WERI-Rb-1 (cell line): ENCODE results near the gene XKRX.

Source experiments
- DNase-seq: peaks from one replicate; pipeline ENCODE4 v3.0.0-alpha.2; 2020
- H3K27ac ChIP-seq: fragments of 250-450 bp; sonication (Bioruptor Pico); 2 replicates; pipeline ENCODE4 v1.5.1; 2020; ENCODE audit warnings: mild to moderate bottlenecking, moderate library complexity
- H3K27me3 ChIP-seq: fragments of 250-450 bp; sonication (Bioruptor Pico); 2 replicates; pipeline ENCODE4 v1.5.1; 2021; ENCODE audit warnings: mild to moderate bottlenecking, low read depth, moderate library complexity; ENCODE audit not compliant: insufficient read depth, severe bottlenecking
- H3K36me3 ChIP-seq: fragments of 250-450 bp; sonication (Bioruptor Pico); 2 replicates; pipeline ENCODE4 v1.5.1; 2020; ENCODE audit warnings: mild to moderate bottlenecking, moderate library complexity
- H3K4me3 ChIP-seq: 2 replicates; pipeline ENCODE4 v1.5.1; 2011; ENCODE audit warnings: low read depth, mild to moderate bottlenecking, control low read depth, low read length
- H3K9me3 ChIP-seq: fragments of 250-450 bp; sonication (Bioruptor Pico); 2 replicates; pipeline ENCODE4 v1.5.1; 2021; ENCODE audit warnings: mild to moderate bottlenecking, moderate library complexity; ENCODE audit not compliant: severe bottlenecking
- CTCF ChIP-seq: IDR thresholded peaks from 2 replicates; pipeline ENCODE4 v1.5.1; 2011; ENCODE audit warnings: low read depth, mild to moderate bottlenecking, control low read depth, inconsistent platforms, low read length

The XKRX gene

GRCh38 chrX:100868273-100868672 is 60.4 kb downstream of the XKRX start:
- Histone ChIP-seq H3K9me3 (no peaks in the 10 kb centered on the region), H3K4me3 (no peak overlapping the region), H3K27me3 (peaks cover 12% of the 10 kb centered on the region), H3K27ac (no peak overlapping the region), H3K36me3 (no peaks in the 10 kb centered on the region)
- TF ChIP-seq CTCF, result no peak
- DNase-seq, result no peak

GRCh38 chrX:100864657-100865391 is 63.9 kb downstream of the XKRX start:
- no peak for DNase-seq
- H3K4me3 ChIP-seq, result no peak overlapping the region

More at GRCh38 chrX:100864657-100865391, 63.9 kb downstream of the XKRX start:
- Histone ChIP-seq H3K27me3 (peaks cover 2% of the 10 kb centered on the region), H3K9me3 (no peaks in the 10 kb centered on the region), H3K36me3 (no peaks in the 10 kb centered on the region), H3K27ac (no peak overlapping the region)
- no peak for TF ChIP-seq CTCF
